NCI-H2081 (cell line): Measurements from ENCODE around the gene GFRAL.
A peak's percentile ranks its signal among the peaks of the same experiment; 100 is the strongest.
"Not testable (repeated sequence)": the region's sequence is repeated elsewhere in the genome, so short reads cannot be mapped to it uniquely, and the experiment has no call there.

ENCODE experiments used
- DNase-seq, 2 experiments: peaks; one replicate each; lab custom pipeline; 2025; lab: John Stamatoyannopoulos, UW

Gene GFRAL, protein sequence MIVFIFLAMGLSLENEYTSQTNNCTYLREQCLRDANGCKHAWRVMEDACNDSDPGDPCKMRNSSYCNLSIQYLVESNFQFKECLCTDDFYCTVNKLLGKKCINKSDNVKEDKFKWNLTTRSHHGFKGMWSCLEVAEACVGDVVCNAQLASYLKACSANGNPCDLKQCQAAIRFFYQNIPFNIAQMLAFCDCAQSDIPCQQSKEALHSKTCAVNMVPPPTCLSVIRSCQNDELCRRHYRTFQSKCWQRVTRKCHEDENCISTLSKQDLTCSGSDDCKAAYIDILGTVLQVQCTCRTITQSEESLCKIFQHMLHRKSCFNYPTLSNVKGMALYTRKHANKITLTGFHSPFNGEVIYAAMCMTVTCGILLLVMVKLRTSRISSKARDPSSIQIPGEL

DNA sequence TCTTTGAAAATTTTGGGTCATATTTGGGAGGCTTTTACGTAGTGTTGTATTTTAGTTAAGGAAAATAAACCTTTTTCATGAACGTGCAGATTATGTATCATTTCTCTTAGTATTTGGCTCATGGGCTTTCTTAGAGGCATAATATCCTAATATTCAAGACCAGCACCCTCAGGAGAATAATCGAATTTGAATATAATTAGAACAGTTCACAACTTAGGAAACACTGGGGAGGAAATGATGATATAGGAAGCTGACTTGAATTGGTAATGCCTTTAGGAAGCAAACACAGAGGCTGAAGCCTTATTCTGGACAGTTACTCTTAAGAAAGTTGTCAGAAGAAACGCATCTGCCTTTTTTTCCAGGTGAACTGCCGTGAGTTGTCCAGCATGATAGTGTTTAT is at the start of gene GFRAL:
TSS of gene GFRAL (plus strand) at position 301 of the 400 bp plus-strand sequence. CDS start at position 387, 86 bp downstream.
- no peak for DNase-seq

DNA sequence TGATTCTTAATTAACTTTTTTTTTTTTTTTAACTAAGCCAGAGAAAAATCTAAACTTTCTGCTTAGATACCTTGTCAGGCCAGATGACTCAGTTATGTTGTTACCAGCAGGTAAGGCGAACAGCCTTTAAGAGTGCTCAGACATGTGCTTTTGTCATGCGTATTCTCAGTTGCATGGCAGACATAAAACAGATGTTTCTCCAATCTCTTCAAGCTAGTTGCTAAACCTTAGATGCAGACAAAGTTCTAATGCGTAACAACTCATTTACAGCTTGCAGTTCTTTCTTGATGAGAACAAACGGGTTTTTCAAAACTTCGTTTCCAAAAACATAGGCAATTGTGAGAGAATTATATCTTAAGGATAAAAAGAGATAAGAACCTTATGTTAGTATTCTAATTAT is 49.6 kb upstream of the GFRAL start:
- DNase-seq = no peak

DNA sequence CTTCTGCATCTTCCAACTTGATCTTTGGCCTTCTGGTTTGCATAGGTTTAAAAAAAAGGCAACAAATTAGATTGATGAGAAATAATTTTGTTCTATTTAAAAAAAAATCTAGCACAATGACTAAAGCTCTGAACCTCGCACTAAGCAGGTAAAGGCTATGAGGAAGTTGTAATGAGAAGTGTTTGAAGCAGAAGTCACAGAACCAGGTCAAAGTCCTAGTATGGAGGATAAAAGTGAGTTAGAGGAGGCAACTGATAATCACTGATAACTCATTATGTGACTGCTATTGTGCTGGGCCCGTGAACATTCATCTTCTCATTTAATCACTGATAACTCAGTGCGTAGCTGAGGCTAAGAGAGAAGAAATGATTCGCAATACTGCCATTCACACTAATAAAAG is 46.1 kb upstream of the GFRAL start:
- no peak for DNase-seq

DNA sequence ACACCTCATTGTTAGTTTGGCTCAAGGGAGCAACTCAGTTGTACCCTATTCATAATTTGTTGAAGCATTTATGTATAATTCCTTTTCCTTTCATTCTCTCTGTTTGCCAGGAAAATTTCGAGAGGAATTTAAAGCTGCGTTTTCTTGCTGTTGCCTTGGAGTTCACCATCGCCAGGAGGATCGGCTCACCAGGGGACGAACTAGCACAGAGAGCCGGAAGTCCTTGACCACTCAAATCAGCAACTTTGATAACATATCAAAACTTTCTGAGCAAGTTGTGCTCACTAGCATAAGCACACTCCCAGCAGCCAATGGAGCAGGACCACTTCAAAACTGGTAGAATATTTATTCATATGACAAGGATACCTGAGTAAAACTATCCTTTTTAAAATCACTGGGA is 45.2 kb upstream of the GFRAL start:
- DNase-seq = no peak

DNA sequence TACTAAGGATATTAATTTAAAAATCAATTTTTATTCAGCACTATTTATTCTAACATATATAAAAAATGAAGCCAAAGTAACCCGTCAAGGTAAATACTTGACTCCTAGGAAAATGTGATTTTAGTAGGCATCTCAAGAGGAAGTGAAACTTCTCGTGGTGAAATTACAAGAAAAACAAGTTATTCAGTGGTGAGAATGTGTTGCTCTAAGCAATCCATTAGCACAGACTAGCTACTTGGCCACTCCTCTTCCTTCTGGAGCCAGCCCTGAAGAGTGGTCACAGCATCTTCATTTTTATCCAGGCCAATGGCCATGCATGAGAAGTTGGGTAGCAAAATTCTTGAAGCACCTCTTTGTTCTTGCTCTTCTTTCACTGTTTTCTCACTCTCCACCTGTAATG is 40.4 kb upstream of the GFRAL start:
- DNase-seq = no peak

DNA sequence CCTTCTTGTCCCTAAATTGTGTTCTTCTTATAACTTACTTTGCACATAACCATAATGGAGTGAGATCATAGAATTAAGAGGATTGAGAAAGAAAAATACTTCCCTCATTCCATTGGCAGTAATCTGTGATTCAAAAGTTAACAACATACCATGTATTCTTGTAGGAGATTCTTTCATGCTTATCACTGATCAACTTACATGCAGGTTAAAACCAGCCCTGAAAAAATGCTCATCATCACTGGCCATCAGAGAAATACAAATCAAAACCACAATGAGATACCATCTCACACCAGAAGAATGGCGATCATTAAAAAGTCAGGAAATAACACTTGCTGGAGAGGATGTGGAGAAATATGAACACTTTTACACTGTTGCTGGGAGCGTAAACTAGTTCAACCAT is 36.5 kb upstream of the GFRAL start:
- DNase-seq = no peak

DNA sequence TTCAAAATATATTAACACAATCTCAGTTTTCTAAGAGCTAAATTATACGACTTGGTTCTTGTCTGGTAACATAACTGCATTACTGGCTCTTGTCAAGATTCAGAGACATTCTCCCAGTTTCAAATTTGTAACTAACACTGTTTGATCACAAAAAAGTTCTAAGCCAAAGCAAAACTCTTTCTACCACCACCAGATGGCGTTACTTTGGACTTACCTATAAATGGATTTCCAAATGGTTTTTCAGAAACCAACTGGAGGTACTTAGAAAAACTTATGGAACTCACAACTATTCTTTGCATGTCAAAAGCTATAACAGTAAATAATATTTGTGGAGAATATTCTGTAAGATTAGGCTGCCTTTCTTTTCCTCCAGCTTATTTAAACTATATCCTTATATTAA is 34.2 kb upstream of the GFRAL start:
- DNase-seq = peak in 1 of 2 experiments; percentile 6

DNA sequence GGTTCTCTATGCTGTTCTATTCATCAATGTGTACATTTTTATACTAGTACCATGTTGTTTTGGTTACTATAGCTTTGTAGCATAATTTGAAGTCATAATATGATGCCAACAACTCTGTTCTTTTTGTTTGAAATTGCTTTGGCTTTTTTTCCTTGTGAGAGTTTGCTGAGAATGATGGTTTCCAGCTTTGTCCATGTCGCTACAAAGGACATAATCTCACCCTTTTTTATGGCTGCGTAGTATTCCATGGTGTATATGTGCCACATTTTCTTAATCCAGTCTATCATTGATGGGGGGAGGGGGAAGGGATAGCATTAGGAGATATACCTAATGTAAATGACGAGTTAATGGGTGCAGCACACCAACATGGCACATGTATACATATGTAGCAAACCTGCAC is 30.1 kb upstream of the GFRAL start:
- DNase-seq = not testable (repeated sequence)

DNA sequence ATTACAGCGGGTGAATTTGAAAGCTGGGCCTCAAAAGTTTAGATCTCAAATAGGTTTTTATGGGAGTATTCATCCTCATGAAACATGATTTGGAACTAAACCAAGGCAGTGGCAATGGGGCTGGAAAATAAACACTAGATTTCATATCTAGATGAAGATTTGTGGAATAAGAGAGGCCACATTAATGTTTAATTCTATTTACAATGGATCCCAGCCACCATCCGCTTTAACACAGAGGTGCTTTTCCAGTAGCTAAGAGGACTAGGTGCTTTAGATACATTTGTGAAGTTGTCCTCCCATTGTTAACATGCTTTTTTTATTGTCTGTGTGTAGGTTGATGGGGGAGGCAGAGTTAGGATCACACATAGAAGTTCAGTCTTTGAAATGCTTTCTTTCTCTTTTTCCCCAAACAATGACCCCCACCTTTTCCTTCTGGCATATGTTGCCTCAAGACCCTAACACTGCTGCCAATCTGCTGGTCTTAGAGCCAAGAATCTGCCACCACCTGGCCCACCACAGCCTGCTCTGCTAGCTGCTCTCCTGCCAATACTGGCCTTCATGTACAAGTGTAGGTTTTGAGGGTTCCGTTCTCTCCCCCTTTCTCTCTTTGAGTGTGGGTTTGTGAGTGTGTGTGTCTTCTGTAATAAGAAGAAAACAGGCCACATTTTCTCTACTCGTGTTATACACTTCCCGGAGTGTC is 27.8 kb upstream of the GFRAL start:
- peak; percentile 5 to 39 for DNase-seq

DNA sequence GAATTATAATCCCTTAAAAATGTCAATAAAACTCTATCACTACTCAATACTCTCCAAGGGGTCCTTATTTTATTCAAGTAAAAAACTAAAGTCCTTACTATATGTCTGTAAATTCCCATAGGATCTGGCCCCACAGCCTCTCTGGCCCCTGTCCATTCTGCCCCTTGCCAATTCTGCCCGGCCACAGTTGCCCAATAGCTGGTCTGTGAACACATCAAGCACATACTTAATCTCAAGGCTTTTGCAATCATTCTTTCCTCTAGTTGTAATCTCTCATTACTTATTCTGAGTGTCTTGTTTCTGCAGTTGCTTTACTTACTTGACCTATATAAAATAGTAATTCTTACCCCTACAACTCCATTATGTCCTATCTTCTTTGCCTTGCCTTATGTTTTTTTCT is 22.5 kb upstream of the GFRAL start:
- DNase-seq = no peak

DNA sequence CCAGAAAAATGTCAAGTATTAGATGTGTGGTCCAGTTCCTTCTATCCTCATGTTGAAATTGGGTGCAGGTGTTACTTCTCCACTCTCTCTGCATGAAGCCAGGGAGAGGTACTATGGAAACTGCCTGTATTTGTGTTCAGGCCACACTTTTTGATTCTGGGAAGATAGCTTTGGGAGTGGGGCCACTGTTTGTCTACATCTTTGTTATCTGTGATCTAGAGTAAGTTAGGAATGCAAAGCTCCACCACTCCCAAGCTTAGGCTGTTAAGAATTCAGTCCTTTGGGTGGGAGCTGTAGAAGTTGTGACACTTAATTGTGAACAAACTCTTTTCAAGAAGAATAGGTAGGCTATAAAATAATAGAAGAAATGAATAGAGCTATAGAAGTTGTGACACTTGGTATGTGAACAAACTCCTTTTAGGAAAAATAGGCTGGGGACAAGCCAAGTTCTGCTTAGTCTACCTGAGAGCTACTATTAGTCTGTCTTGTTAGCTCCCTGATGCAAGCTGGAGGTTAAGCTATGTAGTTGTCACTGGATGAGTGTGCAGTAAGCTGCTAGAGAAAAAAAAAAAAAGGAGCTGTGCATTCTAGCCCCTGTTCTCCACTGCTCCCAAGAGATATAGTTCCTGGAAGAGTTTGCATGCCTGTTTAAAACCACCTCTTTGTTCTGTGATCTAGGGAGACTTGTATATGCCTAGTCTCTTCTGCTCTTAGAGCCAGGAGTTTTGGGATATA is 7.1 kb upstream of the GFRAL start:
- no peak for DNase-seq

DNA sequence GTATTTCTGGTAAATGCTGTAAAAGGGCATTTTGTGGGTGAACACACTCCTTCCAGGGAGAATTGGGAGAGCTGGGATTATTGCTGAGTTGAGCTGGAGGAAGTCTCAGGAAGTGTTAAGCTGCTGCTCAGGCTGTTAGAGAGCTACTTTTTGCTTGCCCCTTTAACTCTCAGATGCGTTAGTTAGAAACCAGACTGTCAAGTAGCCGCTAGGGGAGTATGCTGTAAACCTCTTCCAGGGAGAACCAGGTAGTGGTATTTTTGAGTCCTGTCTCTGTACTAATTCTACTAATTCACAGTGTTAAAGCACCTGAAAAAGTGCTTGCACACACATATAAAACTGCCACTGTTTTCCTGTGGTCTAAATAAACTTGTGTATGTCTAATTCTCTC is 6.6 kb upstream of the GFRAL start:
- DNase-seq = no peak

DNA sequence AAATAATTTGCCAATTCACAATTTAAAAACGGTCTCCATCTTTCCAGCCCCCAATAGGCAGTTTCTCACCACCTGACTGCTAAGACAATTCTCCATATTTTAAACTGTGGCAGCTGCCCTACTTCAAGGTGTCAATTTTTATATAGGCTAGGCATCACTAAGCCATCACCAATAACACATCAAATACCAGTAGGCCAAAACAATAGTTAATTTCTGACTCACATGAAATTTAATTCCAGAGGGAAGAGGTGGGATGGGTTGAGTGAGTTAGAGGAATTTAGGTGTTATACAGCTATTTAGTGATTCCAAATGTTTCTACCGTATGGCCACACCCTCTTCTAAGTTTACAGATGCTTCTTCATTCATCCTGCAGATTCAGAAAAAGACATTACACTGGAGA is 49.9 kb downstream of the GFRAL start:
- no peak for DNase-seq

DNA sequence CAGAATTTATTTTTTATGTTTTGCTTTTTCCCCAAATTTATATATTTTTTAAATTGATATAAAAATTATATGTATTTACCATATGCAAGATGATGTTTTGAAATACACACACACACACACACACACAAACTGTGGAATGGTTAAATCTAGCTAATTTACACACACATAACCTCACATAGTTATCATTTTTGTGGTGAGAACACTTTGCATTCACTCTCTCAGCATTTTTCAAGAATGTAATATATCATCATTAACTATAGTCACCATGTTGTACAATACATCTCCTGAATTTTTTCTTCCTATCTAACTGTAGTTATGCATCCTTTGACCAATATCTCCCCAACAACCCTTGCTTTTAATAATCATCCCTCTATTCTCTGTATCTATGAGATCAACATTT is 52.2 kb downstream of the GFRAL start:
- no peak for DNase-seq

DNA sequence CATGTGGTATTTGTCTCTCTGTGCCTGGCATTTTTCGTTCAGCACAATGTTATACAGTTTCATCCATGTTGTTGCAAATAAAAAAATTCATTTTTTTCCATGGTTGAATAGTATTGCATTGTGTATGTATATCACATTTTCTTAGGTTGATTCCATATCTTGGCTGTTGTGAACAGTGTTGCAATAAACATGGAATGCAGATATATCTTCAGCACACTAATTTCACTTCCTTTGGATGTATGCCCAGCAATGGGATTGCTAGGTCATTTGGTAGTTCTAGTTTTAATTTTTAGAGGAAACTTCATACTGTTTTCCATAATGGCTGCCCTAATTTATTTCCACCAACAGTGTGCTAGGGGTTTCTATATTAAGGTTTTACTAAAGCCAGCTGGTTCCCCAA is 52.6 kb downstream of the GFRAL start:
- DNase-seq = no peak

DNA sequence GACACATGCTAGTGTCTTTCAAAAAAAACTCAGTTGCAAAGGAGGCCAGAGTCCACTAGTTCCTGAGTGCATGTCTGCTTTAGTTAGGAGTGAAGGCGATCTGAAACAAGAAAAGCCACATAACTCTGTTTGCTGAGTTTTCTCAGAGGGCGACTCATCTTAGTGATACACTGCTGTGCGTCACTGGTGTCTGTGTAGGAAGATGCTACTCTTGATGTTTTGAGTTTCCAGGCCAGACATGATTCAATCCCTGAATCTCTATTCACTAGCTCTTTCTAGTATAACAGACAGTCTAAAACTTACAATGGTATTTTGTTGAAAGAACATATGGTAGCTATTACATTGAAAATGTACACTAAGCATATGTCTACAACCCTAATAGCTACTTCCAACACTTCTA is 60.9 kb downstream of the GFRAL start:
- no peak for DNase-seq

DNA sequence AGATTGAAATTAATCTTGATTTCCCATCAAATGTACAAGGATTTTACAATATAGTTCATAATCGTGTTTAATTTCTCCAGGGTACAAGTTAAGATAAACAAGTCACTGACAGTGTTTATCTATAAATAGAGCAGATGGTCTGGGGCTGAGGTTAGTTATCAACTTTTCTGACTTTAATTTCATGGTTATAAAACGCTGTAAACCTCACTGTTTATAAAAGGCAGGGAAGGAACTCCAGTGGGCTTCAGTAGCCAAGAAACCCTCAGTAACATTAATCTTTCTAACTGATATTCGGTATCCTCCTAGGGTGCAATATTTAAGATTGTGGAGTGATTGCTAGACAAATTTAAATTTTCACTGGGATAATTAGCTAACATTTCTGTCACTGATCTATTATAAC is 68.6 kb downstream of the GFRAL start:
- DNase-seq = no peak

DNA sequence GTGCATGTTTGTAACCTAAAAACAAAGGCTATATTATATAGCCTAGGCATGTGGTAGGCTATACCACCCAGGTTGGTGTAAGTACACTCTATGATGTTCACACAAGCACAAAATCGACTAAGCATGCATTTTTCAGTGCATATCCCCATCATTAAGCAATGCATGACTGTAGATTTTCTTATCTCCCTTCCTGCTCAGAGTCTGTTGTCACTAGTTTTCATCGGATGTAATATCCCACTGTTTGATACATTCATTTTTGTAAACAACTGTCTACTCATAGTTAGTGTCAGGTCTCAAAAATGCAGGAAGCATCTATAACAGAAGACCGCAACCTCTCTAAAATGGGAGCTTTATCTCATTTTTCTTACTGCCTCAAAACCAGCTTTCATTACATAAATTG is 70.7 kb downstream of the GFRAL start:
- no peak for DNase-seq

DNA sequence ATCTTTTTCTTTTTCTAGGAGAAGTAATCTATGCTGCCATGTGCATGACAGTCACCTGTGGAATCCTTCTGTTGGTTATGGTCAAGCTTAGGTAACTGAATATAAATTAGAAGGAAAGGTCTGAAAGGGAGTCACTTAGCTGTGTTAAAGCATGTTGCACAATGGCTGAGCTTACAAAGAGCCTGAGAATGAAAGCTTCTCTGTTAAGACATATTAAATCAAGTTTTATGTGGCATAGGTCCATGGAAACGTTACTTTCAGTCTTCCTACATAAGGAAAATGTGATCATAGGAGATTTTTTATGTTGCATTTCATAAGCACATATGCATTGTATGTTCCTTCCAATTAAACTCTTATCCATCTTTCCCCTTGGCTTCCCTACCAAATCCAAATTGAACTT is 72.1 kb downstream of the GFRAL start:
- DNase-seq = no peak

DNA sequence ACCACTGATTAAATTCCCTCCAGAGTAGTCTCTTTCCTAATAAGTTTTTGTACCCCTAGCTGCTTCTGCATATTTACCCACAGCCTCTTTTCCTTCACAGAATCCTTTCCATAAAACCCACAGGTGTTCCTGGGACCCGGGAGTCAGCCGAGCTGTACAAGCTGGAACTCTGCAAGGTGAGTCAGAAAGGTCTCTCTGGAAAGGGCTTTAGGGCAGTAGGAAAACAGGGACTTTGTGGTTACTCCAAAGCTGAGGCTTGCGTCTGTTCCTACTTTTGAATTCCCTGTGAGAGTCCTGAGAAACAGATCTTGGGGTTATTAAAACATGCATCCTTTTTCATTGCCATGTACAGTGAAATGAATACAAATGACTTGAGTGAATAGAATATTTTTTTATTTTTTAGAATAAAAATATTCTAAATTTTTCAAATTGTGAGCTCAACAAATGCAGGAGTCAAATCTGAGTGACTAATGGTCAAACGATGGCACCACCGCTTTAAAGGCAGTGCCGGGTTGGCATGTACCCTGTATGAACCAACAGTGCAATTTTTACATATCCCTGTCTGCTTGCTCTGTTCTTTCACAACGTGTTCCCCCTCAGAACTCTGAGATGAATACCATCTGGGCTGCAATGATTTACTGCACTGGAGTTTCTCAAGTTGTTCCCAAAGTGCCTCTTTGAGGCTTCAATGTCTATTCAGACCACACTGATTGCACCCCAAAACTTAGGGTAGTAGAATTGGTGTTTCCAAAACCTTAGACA is 78.4 kb downstream of the GFRAL start:
- DNase-seq = no peak

DNA sequence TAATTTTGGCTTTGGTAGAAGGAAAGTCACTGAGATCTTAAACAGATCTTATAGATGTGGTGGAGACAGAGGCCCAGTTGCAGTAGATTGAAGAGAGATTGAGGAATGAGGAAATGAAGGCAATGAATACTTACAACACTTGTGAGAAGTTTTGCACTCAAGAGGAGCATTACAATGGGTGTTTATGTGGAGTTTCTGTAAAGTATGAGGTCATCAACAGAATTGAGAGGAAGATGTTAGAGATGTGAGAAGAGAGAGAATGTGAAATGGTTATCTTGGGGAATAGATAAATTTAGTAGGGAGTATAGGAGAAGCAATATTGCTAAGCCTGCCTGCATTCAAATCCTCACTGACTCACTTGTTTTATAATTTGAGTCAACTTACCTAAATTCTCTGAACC is 83.4 kb downstream of the GFRAL start:
- DNase-seq = no peak

DNA sequence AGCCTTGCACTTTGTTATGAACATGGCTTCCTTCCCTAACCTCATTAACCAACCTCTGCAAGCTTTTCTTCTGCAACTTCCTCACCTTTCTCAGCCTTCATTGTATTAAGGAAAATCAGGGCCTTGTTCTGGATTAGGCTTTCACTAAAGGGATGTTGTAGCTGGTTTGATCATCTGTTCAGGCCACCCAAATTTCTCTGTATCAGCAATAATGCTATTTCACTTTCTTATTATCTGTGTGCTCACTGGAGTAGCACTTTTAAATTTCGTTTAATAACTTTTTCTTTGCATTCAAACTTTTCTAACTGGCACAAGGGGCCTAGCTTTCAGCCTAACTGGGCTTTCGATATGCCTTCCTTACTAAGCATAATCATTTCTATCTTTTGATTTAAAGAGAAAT is 96.7 kb downstream of the GFRAL start:
- DNase-seq = no peak
